NCI-H1694 treated with DMSO at 0.1 percent for 48 hours (cell line): ENCODE results near the gene CCDC177.
"Not testable (repeated sequence)": the region's sequence is repeated elsewhere in the genome, so short reads cannot be mapped to it uniquely, and the experiment has no call there.

Source experiments
- DNase-seq: peaks from one replicate; lab custom pipeline; 2025; lab: John Stamatoyannopoulos, UW

The CCDC177 gene

GRCh38 chr14:69600304-69600891 is 25.7 kb upstream of the CCDC177 start:
- no peak for DNase-seq

DNA sequence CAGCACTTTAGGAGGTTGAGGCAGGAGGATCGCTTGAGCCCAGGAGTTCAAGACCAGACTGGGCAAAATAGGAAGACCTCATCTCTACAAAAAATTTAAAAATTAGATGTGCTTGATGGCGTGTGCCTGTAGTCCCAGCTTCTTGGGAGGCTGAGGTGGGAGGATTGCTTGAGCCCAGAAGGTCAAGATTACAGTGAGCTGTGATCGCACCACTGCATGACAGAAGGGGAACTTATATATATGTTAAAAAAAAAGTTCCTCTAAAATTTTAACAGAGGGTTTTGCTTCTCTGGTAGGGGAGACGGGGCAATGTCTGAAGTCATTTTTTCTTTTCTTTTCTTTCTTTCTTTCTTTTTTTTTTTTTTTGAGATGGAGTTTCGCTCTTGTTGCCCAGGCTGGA is 24.8 kb upstream of the CCDC177 start:
- not testable (repeated sequence) for DNase-seq

- no peak for DNase-seq
Measured at GRCh38 chr14:69595336-69595735, 20.7 kb upstream of the CCDC177 start.

GRCh38 chr14:69594846-69595245 is 20.2 kb upstream of the CCDC177 start:
- DNase-seq: no peak

DNA sequence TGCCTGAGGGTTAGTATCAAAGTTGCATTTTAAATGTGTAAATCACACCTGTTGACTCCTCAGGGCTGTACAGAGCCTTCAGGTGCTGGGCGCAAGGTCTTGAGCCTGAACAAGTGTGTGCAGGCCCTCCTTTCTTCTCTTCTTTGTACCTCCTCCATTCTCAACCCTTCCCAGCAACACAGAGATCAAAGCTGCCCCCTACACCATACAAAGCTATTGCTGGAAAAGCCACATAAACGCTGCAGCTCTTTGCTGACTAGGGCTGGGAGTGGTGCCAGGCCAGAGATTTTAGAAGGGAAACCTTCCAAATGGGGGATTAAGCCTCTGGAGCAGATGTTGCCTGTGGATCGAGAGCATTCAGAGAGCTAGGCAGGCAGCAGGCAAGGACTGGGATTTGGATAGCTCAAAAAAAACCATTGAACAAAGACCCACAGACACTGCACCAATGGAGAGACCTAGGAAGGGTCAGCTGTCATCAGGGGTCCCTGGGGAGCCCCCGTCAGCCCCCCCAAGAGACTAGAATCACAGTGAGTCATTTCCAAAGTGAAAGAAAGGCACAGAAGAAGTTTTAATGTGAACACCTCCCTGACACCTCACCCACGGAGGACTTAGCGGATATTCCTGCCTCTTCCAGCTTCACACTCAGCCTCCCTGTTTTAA is 18.5 kb upstream of the CCDC177 start:
- peak; percentile 98 for DNase-seq

- peak; percentile 53 for DNase-seq
Measured at GRCh38 chr14:69591317-69591716, 16.6 kb upstream of the CCDC177 start.

GRCh38 chr14:69587389-69587788 is 12.7 kb upstream of the CCDC177 start:
- DNase-seq: no peak

GRCh38 chr14:69586404-69586803 is 11.7 kb upstream of the CCDC177 start:
- DNase-seq: no peak

- DNase-seq: no peak
Measured at GRCh38 chr14:69584389-69584788, 9.7 kb upstream of the CCDC177 start.

GRCh38 chr14:69582829-69583228 is 8.2 kb upstream of the CCDC177 start:
- DNase-seq: no peak

- DNase-seq: no peak
Measured at GRCh38 chr14:69582212-69582611, 7.5 kb upstream of the CCDC177 start.

DNA sequence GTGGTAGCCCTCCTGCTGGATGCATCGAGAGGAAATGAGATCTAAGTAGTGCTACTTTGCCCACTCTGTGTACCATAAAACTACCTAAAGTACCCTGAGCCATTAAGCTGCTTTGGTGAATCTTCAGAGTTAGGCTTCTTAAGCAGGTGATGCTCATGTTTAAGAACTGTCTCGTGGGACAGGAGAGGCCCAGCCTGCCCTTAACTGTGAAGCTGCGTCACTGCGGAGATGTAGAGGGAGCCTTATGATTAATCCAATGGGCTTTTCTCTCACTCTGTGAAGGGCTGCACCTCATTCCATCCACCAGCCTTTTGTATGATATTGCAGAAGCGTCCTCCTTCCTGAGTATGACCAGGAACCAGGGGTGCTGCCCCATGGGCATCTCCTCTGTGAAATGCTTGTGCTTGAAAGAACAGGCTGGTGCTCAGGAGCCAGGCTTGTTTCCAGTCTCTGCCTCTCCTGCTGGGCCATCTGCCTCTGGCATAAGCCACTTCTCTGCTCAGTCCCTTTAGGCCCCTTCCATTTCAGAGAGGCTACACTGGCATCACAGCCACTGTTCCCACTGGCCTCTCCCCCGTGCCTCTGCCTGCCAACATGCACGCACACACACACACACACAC is 6.8 kb upstream of the CCDC177 start:
- peak; percentile 40 for DNase-seq

- peak; percentile 91 for DNase-seq
Measured at GRCh38 chr14:69580009-69580577, 5.4 kb upstream of the CCDC177 start.

DNA sequence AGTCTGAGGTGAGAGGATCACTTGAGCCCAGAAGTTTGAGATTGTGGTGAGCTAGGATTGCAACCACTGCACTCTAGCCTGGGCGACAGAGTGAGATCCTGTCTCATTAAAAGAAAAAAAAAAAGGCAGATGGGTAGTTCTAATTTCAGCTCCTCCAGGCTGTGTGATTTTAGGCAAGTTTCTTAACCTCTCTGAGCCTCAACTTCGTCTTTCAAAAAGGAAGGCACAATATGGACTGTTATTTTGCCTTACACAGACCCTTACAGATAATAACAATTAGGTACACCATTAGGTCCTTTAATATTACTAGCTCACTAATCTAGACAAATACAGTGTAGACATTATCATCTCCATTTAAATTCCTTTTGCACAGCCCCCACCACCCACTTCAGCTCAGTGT is 4.8 kb upstream of the CCDC177 start:
- DNase-seq: no peak

DNA sequence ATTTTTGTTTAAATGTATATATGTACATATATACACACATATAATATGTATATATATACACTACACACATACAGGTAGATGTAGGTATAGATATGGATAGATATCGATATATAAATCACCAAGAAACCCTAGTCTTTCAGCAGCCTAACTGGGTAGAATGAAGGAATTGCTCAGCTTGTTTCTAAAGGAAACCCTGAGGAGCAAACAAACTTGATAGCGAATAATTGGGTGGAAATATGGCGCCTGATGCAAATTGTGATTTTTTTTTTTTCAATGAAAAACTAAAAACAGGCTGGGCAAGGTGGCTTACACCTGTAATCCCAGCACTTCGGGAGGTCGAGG is 254 bp upstream of the CCDC177 start:
- no peak for DNase-seq

GRCh38 chr14:69573831-69574262 is 824 bp downstream of the CCDC177 start:
- peak; percentile 59 for DNase-seq

- DNase-seq: no peak
Measured at GRCh38 chr14:69573205-69573830, 1.4 kb downstream of the CCDC177 start.

DNA sequence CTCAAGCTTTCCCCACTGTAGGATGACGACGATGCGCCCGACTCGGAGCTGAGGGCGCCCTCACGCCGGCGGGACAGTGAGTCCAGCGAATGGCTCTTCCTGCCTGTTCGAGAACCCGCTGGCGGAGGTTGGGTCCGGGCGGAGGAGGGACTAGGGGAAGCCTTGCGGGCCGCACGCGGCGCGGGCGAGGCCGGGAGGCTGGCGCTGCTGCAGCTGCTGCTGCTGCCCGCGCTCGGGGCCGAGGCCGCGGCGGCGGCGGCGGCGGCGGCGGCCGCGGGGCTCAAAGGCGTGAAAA is 1.9 kb downstream of the CCDC177 start:
- no peak for DNase-seq

DNA sequence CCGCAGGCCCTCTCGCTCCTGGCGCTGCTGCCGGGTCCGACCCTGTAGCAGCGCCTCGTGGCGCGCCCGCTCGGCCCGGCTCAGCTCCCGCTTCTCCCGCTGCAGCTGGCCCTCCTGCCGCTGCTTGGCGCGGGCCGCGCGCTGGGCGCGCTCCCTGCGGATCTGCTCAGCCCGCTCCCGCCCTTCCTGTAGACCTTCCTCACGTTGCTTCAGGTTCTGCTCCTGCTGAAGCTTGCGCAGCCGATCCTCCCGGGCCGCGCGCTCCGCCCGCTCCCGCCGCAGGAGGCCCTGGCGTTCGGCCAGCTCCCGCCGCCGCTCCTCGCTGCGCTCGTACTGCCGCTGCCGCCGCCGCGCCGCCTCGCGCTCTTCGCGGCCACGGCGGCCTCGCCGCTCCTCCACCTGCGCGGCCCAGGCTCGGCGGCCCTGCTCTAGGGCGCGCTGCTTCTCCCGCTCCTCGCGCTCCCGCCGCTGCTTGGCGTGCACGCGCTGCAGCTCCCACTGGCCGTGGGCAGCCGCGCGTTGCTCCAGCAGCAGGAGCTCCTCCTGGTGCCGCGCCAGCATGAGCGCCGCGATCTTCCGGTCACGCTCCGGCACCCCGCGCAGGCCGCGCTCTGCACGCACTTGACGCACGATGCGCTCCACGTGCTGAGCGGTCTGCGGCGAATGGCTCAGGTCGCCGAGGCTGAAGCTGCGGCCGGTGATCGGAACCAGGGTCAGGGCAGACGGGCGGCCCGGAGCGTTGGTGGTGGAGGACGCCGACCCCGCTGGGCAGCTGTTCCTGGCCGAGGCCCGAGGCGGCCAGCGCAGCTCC is 2.4 kb downstream of the CCDC177 start:
- DNase-seq: no peak

DNA sequence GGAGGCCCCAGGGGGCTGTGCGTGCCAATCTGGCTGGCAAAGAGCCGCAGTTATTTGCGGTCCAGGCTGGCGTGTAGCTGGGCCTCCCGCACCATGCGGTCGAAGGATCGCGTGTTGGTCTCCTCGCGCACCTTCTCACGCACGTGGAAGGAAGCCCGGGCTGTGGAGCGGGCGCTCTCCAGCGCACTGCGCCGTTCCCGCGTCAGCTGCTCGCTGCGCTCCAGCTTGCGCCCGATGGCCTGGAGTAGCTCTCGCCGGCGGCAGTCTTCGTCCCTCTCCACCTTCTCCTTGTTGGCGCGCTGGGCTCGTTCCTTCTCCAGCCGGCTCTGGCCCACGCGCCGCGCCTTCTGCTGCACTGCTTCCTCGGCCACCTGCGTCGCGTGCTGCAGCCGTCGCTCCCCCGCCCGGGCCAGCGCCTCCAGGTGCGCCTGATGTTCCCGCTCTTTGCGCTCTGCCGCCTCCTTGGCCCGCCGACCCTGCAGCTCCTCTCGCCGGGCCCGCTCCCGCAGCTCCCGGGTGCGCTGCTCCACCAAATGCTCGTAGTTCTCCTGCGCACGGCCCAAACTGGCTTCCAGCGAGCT is 3.1 kb downstream of the CCDC177 start:
- no peak for DNase-seq

GRCh38 chr14:69570836-69571330 is 3.8 kb downstream of the CCDC177 start:
- no peak for DNase-seq

- no peak for DNase-seq
Measured at GRCh38 chr14:69569859-69570258, 4.8 kb downstream of the CCDC177 start.
